ENCODE measurements around the gene PNKD.

DNA sequence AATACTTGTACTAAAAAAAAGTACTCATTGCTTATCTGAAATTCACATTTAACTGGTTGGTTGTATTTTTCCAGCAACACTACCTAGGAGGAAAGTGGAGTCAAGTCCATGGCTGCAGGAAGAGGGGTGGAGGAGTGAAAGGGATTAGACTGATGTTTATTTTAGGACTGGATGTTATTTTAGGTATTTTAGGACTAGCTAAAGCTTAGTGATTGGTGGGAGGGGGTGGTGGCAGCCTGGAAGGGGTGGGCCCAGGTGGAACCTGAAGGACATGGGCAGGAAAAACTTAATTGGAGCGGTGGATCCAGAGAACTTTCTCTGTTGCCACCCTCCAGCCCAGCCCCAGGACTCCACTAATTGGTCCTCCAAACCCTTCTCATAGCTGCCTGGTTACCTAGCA, 25.9 kb downstream of the PNKD start:
- TF ChIP-seq, protein P1, sequence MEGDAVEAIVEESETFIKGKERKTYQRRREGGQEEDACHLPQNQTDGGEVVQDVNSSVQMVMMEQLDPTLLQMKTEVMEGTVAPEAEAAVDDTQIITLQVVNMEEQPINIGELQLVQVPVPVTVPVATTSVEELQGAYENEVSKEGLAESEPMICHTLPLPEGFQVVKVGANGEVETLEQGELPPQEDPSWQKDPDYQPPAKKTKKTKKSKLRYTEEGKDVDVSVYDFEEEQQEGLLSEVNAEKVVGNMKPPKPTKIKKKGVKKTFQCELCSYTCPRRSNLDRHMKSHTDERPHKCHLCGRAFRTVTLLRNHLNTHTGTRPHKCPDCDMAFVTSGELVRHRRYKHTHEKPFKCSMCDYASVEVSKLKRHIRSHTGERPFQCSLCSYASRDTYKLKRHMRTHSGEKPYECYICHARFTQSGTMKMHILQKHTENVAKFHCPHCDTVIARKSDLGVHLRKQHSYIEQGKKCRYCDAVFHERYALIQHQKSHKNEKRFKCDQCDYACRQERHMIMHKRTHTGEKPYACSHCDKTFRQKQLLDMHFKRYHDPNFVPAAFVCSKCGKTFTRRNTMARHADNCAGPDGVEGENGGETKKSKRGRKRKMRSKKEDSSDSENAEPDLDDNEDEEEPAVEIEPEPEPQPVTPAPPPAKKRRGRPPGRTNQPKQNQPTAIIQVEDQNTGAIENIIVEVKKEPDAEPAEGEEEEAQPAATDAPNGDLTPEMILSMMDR (IDR thresholded peaks at IDR 0.05): no peak
- no peak for TF ChIP-seq POLR2A (IDR thresholded peaks at IDR 0.05)

All from adrenal gland (tissue), 5 donors.